GM19328 (cell line): Measurements from ENCODE around the gene PTGDR2.

Experiments used
- ATAC-seq: cut with Tn5 transposase; IDR thresholded peaks from one replicate; pipeline ENCODE4 v1.9.1; 2021; ENCODE audit warnings: mild to moderate bottlenecking, moderate library complexity; ENCODE audit not compliant: unreplicated experiment

The PTGDR2 gene

DNA sequence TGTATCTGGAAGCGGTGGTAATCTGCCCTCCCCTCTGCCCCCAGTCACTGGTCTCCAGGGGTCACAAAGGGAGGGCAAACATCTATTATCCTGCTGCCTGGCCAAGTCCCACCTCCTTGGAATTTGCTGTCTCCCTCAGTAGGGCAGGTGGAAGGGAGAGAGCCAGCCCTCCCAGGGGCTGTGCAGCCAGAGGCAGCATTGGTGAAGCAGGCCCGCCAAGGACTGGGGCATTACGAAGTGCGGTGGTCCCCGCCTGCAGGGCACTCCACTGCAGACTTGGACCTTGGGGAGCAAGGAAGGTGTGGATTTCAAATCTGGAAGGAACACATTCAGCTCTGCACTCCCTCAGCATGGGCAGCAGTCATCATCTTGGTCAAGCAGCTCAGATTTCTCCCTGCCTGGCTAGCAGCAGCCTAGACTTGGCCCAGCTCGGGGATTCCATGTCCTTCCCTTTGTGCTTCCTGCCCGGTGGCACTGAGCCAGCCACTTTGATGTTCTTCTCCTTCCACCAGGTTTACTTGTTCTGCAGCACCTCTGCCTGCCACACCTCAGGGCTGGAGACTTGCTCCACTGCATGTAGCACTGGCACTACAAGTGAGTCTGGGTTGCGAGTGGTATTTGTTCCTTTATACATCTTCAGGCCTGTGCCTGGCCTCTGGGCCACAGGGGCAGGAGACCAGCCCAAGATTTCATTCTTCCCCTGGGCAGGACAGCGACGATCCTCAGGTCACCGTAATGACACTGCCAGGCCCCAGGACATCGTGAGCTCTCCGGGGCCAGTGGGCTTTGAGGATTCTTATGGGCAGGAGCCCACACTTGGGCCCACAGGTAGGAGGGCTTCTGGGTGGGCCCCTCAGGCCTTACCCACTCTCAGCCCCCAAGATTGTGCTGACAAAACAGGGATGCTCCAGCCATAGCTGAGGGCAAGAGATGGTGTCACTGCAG lies 18.9 kb upstream of the PTGDR2 start:
- no peak for ATAC-seq

DNA sequence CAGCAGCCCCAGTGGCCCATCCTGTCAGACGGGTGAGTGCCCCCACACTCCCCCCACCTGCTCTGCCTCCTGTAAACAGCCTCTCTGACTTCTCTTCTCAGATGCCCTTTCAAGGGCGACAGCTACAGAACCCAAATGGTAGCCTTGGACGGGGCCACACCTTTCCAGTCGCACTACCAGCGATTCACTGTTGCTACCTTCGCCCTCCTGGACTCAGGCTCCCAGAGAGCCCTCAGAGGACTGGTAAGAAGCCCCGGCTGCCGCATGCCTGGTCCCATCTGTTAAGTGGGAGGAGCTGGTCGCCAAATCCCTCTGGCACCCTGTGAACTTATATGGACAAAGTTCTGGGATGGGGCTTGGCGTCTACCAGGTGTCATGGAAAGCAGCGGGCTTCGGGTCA lies 17.8 kb upstream of the PTGDR2 start:
- no peak for ATAC-seq

DNA sequence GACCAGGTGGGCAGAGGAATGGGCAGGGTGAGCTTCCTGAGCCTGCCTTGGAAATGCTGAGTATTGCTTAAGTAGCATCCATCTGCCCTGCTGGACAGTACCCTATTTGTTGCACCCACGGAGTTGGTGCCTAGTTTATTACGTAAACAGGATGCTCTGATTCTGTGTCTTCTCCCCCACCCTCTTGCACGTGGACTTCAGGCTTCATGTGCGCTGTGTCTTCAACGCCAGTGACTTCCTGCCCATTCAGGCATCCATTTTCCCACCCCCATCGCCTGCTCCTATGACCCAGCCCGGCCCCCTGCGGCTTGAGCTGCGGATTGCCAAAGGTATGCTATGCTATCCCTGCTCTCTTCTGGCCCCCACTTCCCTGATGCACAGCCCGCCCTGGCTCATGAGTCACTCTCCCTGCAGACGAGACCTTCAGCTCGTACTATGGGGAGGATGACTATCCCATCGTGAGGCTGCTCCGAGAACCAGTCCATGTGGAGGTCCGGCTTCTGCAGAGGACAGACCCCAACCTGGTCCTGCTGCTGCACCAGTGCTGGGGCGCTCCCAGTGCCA lies 17.3 kb upstream of the PTGDR2 start:
- no peak for ATAC-seq

DNA sequence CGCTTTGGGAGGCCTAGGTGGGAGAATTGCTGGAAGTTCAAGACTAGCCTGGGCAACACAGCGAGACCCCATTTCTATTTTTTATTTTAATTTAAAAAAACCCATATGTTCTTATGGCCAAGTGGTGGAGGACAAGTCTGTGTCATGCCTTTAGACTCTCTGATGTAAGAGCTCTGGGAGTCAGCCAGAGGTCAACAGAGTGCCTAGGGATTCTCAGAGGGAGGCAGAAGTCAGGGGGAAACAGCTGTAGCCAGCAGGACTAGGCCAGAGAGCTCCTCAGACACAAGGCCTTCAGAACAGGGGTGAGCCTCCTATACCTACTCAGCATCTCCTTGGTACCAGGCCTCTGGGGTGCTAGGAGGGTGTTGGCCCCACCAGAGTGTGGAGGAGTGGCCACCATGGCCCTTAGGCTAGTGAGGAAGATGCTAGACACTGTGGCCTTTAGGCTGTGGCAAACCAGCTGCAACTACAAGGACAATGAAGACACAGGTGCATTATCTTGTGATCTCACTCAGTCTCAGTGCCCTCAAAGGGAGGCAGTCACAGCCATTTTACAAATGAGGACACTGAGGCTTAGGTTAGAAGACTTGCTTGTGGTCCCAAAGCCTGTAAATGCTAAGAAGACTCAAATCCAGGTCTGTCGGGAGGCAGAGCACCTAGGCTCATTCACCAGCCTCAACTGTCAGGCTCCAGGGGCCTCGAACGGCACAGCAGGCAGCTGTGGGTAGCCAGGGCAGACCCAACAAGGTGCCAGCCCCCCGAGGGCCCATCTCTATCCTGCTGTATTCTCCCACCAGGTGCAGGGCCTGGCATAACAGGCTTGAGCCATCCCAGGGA lies 16.6 kb upstream of the PTGDR2 start:
- no peak for ATAC-seq

DNA sequence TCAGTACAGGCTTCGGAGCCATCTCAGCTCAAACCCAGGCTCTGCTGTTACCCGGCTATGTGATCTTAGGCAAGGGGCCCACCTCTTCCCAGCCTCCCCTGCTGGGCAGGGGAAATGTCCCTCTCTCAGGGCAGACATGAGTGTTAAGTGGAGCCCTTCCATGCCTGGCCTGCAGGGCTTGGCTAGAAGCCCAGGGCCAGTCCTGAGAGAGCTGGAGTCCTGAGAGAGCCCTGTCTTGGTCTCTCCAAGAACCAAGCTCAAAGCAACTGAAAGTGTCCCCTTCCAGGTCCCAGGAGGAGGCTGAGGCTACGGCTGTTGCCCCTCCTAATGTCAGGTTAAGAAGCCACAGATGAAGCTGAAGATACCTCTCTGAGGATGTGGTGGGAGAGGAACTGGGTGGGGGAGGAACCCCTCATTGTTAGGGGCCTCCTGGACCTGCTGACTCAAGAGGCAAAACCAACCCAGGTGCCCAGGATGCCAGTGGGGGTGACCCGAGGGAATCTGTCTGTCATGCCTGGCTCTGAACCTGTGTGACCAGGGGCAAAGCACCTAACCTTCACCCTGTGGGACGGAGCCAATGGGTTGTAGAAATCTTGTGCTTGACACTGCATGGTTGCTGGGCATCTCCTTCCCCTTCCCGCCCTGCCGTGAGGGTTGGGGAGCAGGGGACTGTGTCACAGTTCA lies 15.8 kb upstream of the PTGDR2 start:
- no peak for ATAC-seq

DNA sequence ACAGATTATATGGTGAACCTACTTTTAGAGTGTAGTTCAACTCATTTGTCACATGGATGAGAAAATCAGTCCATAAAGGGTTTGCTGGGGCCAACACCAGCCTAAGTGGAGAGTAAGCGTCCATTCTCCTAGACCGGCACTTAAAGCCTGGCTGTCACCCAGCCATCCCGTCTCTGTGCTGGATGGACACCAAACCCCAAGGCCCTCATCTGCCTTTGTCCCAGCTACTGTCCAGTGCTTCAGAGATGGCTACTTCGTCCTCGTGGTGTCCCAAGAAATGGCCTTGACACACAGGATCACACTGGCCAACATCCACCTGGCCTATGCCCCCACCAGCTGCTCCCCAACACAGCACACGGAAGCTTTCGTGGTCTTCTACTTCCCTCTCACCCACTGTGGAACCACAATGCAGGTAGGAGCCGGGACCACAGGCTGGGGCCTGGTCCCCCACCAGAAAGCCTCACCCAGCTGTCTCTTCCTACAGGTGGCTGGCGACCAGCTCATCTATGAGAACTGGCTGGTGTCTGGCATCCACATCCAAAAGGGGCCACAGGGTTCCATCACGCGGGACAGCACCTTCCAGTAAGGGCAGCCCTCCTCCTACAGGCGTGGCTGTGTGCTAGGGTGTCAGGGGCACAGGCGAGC lies 15.1 kb upstream of the PTGDR2 start:
- ATAC-seq: no peak

DNA sequence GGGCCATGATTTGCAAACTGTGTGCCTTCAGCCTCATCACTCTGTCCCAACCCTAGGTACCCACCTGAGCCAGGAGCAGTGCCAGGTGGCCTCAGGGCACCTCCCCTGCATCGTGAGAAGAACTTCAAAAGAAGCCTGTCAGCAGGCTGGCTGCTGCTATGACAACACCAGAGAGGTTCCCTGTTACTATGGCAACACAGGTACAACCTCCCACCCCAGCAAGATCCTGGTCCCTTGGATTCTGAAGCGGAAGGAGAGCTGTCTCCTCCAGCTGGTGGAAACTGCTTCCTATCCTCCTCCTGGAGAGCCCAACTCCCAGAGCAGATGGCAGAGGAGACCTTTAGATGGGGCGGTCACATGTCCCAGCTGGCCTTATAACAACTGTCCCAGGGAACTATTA lies 14.5 kb upstream of the PTGDR2 start:
- ATAC-seq: no peak

DNA sequence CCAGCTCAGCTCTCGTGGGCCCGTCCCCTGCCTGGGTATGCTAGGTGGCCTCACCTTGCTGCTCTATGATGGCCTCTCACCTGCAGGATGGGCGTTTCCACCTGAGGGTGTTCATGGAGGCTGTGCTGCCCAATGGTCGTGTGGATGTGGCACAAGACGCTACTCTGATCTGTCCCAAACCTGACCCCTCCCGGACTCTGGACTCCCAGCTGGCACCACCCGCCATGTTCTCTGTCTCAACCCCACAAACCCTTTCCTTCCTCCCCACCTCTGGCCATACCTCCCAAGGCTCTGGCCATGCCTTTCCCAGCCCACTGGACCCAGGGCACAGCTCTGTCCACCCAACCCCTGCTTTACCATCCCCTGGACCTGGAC lies 13.7 kb upstream of the PTGDR2 start:
- no peak for ATAC-seq

DNA sequence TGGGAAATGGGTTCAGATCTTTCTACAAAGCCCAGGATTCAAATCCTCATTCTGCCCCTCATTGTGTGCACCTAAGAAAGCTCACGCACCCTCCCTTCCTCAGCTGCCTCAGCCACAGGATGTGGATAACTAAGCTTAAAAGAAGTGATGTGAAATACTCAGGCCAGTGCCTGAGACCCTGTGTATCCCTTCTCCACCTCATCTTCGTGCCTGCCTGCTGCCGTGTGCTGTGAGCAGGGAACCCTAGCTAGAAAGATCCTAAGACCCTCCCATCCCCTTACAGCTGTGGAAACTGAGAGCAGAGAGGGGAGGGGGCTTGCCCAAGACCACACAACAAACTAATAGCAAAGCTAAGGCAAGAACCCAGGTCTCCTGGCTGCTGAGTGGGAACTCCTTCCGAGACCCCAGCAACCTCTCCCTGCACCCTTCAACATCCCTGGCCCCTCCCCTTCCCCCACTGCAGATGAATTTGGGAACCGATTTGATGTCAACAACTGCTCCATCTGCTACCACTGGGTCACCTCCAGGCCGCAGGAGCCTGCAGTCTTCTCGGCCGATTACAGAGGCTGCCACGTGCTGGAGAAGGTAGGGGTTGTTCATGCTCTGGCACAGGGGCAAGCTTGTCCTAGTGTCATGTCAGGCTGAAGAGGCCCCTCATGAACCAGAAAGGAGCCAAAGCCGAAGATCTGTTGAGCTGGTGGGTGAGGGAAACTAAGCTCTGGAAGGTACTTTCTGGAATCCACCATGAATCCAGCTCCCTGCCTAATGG lies 13.1 kb upstream of the PTGDR2 start:
- no peak for ATAC-seq

DNA sequence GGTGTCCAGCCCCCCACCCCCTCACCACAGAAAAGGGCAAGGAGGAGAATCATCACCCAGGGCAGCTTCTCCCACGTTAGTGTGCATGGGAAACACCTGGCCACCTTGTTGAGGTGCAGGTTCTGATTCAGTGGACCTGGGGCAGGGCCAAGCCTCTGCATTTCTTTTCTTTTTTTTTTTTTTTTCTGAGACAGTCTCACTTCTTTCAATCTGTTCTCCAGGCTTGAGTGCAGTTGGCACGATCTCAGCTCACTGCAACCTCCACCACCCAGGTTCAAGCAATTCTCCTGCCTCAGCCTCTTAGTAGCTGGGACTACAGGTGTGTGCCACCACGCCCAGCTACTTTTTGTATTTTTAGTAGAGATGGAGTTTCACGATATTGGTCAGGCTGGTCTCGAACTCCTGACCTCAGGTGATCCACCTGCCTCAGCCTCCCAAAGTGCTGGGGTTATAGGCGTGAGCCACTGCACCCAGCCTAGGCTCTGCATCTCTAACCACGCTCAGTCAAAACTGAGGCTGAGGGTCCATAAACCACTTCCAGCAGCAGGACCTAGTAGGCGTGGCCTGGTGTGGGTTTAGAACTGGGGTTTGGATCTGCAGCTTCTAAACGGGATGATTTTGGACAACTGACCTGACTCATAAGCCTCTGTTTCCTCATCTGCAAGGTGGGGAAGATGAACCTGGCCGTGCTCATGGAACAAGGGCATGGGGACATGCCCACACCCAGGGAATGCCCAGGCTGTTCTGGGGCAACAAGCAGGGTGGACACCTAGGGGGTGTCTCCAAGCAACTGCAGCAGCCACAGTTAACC lies 12.3 kb upstream of the PTGDR2 start:
- no peak for ATAC-seq

DNA sequence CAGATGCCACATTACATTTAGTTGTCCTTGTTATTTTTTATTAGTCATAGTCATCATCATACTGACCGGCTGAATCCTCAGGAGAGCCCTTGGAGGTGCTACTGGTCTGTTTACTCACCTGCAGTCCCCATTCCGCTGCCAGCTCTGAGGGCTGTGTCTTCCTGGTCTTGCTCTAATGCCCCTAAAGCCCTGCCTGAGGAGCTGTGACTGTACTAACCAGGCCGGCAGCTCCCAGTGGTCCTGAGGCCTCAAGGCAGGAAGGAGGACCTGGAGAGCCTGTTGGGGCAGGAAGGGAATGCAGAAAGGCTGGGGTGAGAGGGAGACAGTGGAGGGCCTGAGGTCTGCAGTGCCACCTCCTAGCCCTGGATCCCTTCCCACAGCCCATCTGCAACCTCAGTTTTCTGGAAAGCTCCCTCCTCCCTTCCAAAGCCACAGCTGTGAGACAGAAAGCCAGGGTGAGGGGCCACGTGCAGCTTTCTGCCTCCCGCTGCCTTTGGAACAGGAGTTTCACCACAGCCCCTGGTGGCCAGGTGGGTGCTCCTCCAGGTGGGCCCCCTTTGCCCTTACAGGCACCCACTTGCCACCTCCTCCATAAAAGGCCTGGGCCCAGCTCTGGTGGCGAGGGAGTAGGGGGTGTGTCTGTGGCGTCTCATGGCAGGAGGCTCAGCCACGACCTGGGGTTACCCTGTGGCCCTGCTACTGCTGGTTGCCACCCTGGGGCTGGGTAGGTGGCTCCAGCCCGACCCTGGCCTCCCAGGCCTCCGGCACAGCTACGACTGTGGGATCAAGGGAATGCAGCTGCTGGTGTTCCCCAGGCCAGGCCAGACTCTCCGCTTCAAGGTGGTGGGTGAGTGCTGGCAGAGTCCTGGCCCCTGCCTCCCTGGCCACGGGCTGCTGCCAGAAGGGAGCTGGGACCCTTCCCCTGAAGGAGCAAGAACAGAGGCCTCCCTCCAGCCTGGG lies 11.4 kb upstream of the PTGDR2 start, which contains the start of gene ZP1:
Gene ZP1 (plus strand): TSS at position 632 of the 960 bp plus-strand sequence. CDS start 20 bp downstream, at position 652.
- ATAC-seq: no peak

DNA sequence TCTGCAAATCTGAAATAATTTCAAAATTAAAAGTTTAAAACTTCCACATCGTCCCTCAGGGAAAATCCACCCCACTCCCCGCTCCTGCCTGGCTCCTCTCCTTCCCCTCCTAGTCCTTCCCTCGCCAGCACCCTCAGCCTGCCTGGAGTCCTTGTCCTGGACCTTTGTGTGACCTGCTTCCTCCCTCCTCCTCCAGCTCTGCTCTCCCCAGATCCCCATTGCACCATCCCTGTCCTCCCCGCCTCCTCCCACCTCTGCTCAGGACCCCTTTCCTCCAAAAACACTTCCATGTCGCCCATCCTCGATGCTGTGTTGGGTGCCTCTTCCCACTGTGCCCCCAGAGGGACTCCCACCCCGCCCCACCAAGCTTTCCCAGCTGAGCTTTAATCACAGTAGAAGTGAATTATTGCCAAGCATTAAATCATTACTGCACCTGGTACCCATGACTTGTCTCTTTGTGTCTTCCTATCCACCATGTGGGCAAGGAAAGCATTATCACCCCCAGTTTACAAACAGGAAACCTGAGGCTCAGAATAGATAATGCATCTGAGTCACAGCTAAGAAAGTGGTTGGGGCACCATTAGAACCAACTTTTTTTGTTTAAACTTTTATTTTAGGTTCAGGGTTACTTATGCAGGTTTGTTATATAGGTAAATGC lies 9.2 kb upstream of the PTGDR2 start:
- ATAC-seq: no peak

DNA sequence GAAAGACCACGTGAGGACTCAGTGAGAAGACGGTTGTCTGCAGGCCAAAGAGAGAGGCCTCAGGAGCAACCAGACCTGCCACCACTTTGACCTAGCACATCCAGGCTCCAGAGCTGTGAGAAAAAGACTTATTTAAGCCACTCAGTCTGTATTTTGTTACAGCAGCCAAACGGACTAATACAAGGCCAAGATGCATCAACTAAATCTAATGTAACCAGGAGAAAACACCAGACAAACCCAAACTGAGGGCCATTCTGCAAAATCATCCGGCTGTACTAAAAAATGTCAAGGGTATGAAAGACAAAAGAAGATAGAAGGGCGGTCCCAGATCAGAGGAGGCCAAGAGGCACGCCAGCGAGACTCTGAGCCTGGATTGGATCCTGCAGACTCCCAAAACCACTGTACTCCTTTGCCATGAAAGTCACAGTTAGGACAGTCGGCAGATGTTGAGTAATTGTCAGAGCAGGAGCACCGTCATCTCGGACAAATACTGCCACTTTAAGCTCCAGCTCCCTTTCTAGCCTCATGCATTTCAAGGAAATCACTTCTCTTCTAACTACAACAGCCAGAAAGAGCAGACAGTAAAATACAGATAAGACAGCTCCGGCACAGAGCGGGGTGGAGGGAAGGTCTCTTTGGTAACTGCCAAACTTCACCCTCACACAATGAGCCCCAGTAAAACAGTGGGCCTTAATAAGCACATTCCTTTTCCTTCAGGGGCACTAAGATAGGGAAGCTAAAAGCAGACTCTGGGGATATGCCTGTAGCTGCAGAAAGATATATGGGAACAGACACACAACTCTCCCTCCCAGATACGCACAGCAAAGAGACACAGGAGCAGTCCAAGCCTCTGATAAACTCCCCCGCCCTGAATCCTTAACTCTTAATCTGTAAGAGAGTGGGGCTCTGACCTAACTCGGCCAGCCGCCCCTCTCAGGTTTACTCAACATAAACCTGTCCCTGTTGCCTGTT lies 8.1 kb upstream of the PTGDR2 start:
- ATAC-seq: no peak

DNA sequence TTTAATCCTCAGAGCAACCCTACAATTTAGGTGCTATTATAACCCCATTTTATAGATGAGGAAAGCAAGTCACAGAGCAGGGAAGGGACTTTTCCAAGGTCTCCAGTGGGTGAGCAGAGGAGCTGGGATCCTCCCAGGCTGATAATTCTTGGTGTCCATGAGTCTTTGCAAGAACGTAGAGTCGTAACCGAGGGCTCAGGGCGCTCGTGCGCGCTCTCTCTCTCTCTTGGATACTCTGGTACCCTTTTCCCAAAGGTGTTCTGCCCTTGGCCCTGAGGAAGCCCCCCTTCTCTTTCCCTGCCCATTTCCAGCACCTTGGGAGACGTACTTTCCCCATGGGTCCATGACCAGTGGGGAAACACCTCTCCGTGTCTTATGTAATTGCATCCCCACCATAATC lies 6.4 kb upstream of the PTGDR2 start:
- ATAC-seq: no peak

DNA sequence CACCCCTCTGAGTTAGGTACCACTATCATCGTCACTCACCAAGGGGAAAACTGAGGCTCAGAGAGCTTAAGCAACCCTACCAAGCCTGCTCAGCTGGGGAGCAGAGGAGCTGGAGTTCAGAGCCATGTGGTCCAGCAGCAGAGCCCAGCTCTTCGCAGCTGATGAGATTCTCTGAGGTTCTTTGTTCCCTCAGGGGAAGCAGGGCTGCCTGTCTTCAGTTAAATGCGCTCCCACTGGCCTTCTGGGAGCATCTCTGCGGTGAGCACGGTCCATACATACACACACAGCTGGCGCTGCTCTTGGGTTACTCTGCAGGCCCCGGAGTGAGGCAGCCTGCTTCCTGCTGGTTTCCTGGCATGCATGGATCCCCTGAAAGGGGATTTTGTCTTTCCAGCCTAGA lies 5.2 kb upstream of the PTGDR2 start:
- ATAC-seq: no peak

DNA sequence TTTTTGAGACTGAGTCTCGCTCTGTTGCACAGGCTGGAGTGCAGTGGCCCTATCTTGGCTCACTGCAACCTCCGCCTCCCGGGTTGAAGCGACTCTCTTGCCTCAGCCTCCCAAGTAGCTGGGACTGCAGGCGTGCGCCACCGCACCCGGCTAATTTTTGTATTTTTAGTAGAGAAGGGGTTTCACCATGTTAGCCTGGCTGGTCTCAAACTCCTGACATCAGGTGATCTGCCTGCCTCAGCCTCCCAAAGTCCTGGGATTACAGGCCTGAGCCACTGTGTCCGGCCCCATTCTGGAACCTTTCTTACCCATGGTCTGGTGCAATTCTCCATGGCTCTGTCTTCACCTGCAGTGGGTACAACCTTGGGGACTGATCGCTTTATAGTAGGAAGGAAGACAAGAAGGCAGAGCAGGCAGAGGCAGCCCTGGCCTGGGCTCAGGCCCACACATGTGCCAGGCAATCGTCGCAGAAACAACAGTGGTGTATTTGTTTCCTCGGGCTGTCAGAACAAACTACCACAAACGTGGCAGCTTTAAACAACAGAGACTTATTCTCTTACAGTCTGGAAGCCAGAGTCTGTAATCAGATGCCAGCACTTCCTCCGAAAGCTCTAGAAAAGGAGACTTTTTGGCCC lies 4.0 kb upstream of the PTGDR2 start:
- no peak for ATAC-seq
